Keratinocyte (primary cell): Measurements from ENCODE around the gene DKK3. TPM values are rescaled to one million over a fixed set of nuclear protein-coding genes. Genes with fewer than 3 reads are reported as not detected.

Experiments
- DNase-seq: peaks from one replicate; pipeline ENCODE4 v3.0.0-alpha.2; 2011; ENCODE audit warnings: low read depth, missing footprints, low spot score
- FAIRE-seq: peaks from 2 replicates; lab custom pipeline; 2011; peaks lifted over from hg19 to GRCh38; lab: Jason Lieb, UNC
- H2AFZ ChIP-seq: 2 replicates; pipeline ENCODE4 v1.6.0; 2012; ENCODE audit warnings: low read length, control low read depth, inconsistent platforms; ENCODE audit not compliant: control insufficient read depth
- H3K27ac ChIP-seq: 2 replicates; pipeline ENCODE4 v1.5.1; 2011; ENCODE audit warnings: low read length; ENCODE audit not compliant: control insufficient read depth, insufficient read depth
- H3K27me3 ChIP-seq: 3 replicates; pipeline ENCODE4 v1.6.0; 2011; ENCODE audit warnings: low read length; ENCODE audit not compliant: control insufficient read depth, insufficient read depth; ENCODE audit errors: extremely low read depth
- H3K36me3 ChIP-seq, 2 experiments: 2 replicates in 1 of 2; 3 replicates in 1 of 2; pipeline ENCODE4 v1.5.1; 2011; ENCODE audit warnings: low read length in 2 of 2, mild to moderate bottlenecking in 1 of 2; ENCODE audit not compliant: control insufficient read depth in 2 of 2, insufficient read depth in 2 of 2; ENCODE audit errors: extremely low read depth in 1 of 2
- H3K4me1 ChIP-seq: 3 replicates; pipeline ENCODE4 v1.5.1; 2011; ENCODE audit warnings: low read length; ENCODE audit not compliant: control insufficient read depth, insufficient read depth; ENCODE audit errors: extremely low read depth
- H3K4me2 ChIP-seq: 3 replicates; pipeline ENCODE4 v1.6.0; 2011; ENCODE audit warnings: low read depth, low read length; ENCODE audit not compliant: control insufficient read depth, insufficient read depth; ENCODE audit errors: extremely low read depth
- H3K4me3 ChIP-seq, 3 experiments: fragments of 200-600 bp in 1 of 3; sonication (generic) in 1 of 3; 2 replicates in 2 of 3; 3 replicates in 1 of 3; pipeline ENCODE4 v1.5.1; 2011 to 2016; ENCODE audit warnings: low read length in 3 of 3, mild to moderate bottlenecking in 3 of 3, control low read depth in 2 of 3, inconsistent platforms in 1 of 3, low read depth in 1 of 3, mixed read lengths in 1 of 3, mixed run types in 1 of 3, moderate library complexity in 1 of 3; ENCODE audit not compliant: control insufficient read depth in 2 of 3, insufficient read depth in 2 of 3; ENCODE audit errors: extremely low read depth in 1 of 3
- H3K79me2 ChIP-seq: 2 replicates; pipeline ENCODE4 v1.6.0; 2012; ENCODE audit warnings: low read length; ENCODE audit not compliant: control insufficient read depth, insufficient read depth
- H3K9ac ChIP-seq: 3 replicates; pipeline ENCODE4 v1.6.0; 2011; ENCODE audit warnings: low read length; ENCODE audit not compliant: control insufficient read depth, insufficient read depth; ENCODE audit errors: extremely low read depth
- H3K9me1 ChIP-seq: 3 replicates; pipeline ENCODE4 v1.6.0; 2011; ENCODE audit warnings: low read length; ENCODE audit not compliant: control insufficient read depth, insufficient read depth; ENCODE audit errors: extremely low read depth
- H3K9me3 ChIP-seq: 2 replicates; pipeline ENCODE4 v1.5.1; 2012; ENCODE audit warnings: low read depth, low read length; ENCODE audit not compliant: control insufficient read depth
- H4K20me1 ChIP-seq: 3 replicates; pipeline ENCODE4 v1.6.0; 2011; ENCODE audit warnings: low read length; ENCODE audit not compliant: control insufficient read depth, insufficient read depth; ENCODE audit errors: extremely low read depth
- CTCF ChIP-seq, 3 experiments: IDR thresholded peaks in 1 of 3; conservative IDR thresholded peaks in 1 of 3; optimal IDR thresholded peaks in 1 of 3; 2 replicates in 2 of 3; 3 replicates in 1 of 3; pipeline versions ENCODE3 to v1.5.1; 2011; ENCODE audit warnings: low read length in 3 of 3, mild to moderate bottlenecking in 3 of 3, moderate library complexity in 2 of 3, control low read depth in 1 of 3, inconsistent platforms in 1 of 3; ENCODE audit not compliant: insufficient read depth in 2 of 3; ENCODE audit errors: extremely low read depth in 1 of 3
- EZH2 ChIP-seq: IDR thresholded peaks from one replicate; pipeline ENCODE4 v1.6.1; 2012; ENCODE audit warnings: inconsistent platforms, mild to moderate bottlenecking, low read length, moderate library complexity
- dilution Hi-C: fragments of 300-500 bp; cut with MboI; formaldehyde crosslinking; loops from one replicate; pipeline ENCODE4 v1.7.0; 2020; ENCODE audit warnings: low sequenced_read_pairs; ENCODE audit not compliant: extremely low pct_ligation_motif_present
- polyA minus RNA-seq, 3 experiments: library from RNA; depleted of rRNA, polyadenylated mRNA; stranded (reverse); fragments of >200 nt; gene quantifications; 1 replicate in 1 of 3; 2 replicates in 1 of 3; 3 replicates in 1 of 3; pipeline ENCODE4 v1.2.3, GENCODE V29; 2011
- polyA plus RNA-seq, 5 experiments: library from polyadenylated mRNA; depleted of rRNA in 3 of 5; stranded (reverse) in 3 of 5; stranded (forward) in 1 of 5; unstranded in 1 of 5; fragments of >200 nt; gene quantifications; 1 replicate in 1 of 5; 2 replicates in 3 of 5; 3 replicates in 1 of 5; pipeline versions ENCODE4 v1.2.1 to v1.2.3, GENCODE V29; 2011 to 2012; ENCODE audit warnings: missing spikeins in 2 of 5, low read depth in 1 of 5, low replicate concordance in 1 of 5

Gene DKK3
- polyA plus RNA-seq (712 to 984 TPM (median 777 TPM) in 3 replicates), polyA minus RNA-seq (466 to 661 TPM (median 564 TPM) in 3 replicates)
- polyA plus RNA-seq (2011; ENCODE audit: low read depth) = 449 TPM
- polyA plus RNA-seq (2011; cell fraction: cytosol; rRNA removed) = 673 and 675 TPM in 2 replicates
- 1,006 and 1,193 TPM in 2 replicates for polyA plus RNA-seq (2011; cell fraction: nucleus; rRNA removed)
- 451 and 482 TPM in 2 replicates for polyA plus RNA-seq (2012; ENCODE audit: low replicate concordance)
- polyA minus RNA-seq (2011; cell fraction: cytosol; rRNA and poly(A)+ RNA removed) = 657 TPM
- 427 and 766 TPM in 2 replicates for polyA minus RNA-seq (2011; cell fraction: nucleus; rRNA and poly(A)+ RNA removed)

GRCh38 chr11:12007769-12008737 lies at the start of gene DKK3:
Gene DKK3, minus strand, starts transcription at chr11:12008626. Its CDS starts 44 bp downstream, at chr11:12008582.
- H3K9me3 ChIP-seq = no peaks in the 10 kb centered on the region
- peaks cover 5% of the 10 kb centered on the region for H4K20me1 ChIP-seq
- H3K79me2 ChIP-seq = peaks cover 50% of the 10 kb centered on the region
- dilution Hi-C loops = no loop called here
- DNase-seq (no peak), FAIRE-seq (peak; percentile 96)
- peak within 1 kb of the TSS; percentile 71 for H2AFZ ChIP-seq
- TF ChIP-seq CTCF (optimal IDR thresholded peaks at IDR 0.05 in 1 of 3, IDR thresholded peaks at IDR 0.05 in 1 of 3, conservative IDR thresholded peaks at IDR 0.05 in 1 of 3; ENCODE audit: extremely low read depth in 1 of 3, insufficient read depth in 2 of 3, low read length in 3 of 3) (no peak), EZH2 (no peak)
- no peaks in the 10 kb centered on the region for H3K9me1 ChIP-seq
- peak within 1 kb of the TSS; percentile 75 for H3K27ac ChIP-seq
- no peaks in the 10 kb centered on the region for H3K27me3 ChIP-seq
- peak within 1 kb of the TSS; percentile 87 for H3K9ac ChIP-seq
- H3K4me3 ChIP-seq = peak within 1 kb of the TSS; percentile 75 to 87 (median 78)
- peak within 1 kb of the TSS; percentile 95 for H3K4me2 ChIP-seq
- peaks cover 13 to 28% of the 10 kb centered on the region in 2 experiments for H3K36me3 ChIP-seq
- H3K4me1 ChIP-seq = peaks cover 33% of the 10 kb centered on the region

- dilution Hi-C loops = no loop called here
- FAIRE-seq = no peak
- Histone ChIP-seq H3K4me1 (no peaks in the 10 kb centered on the region), H3K4me3 (no peak overlapping the region), H3K27me3 (no peaks in the 10 kb centered on the region), H3K4me2 (no peak overlapping the region), H3K79me2 (no peaks in the 10 kb centered on the region), H4K20me1 (no peaks in the 10 kb centered on the region), H3K9me1 (no peaks in the 10 kb centered on the region), H2AFZ (no peak overlapping the region), H3K27ac (no peak overlapping the region), H3K9me3 (no peaks in the 10 kb centered on the region), H3K36me3 (no peaks in the 10 kb centered on the region), H3K9ac (no peak overlapping the region)
- TF ChIP-seq CTCF (optimal IDR thresholded peaks at IDR 0.05 in 1 of 3, IDR thresholded peaks at IDR 0.05 in 1 of 3, conservative IDR thresholded peaks at IDR 0.05 in 1 of 3; ENCODE audit: extremely low read depth in 1 of 3, insufficient read depth in 2 of 3, low read length in 3 of 3) = no peak
- TF ChIP-seq EZH2 = no peak
- no peak for DNase-seq
Measured at GRCh38 chr11:12057299-12057980, 49.0 kb upstream of the DKK3 start.
